ENCODE results near the gene MEIS2. TPM values are rescaled to one million over a fixed set of nuclear protein-coding genes. Genes with fewer than 3 reads are reported as not detected.

Gene MEIS2
- total RNA-seq, 4 donors from 2014 or later: 9.0 to 18.5 (median 16.3) TPM

DNA sequence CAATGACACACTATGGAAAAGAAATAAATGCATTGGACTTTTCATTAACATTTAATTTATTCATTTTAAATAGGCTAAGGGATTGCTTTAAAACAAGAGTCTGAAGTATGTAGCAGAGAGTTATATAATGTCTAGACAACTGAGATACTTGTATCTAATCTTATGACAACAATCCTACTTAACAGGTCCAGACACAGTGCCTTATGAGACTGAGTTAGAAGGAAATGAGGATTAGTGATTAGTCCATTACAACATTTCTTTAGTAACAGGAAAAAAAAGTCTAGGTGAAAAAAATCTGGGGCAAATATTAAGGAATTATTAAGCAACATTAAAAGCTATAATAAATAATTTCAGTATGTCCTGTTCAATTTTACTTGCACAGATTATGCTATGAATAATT is 140.6 kb downstream of the MEIS2 start:
- no peaks in the 10 kb centered on the region for H3K36me3 ChIP-seq
- peaks cover 7% of the 10 kb centered on the region for H3K4me1 ChIP-seq
- H3K4me3 ChIP-seq: no peak overlapping the region
- no peak for DNase-seq (ENCODE audit: low spot score in 2 of 2)
- no peak overlapping the region for H3K27ac ChIP-seq
- H3K9me3 ChIP-seq: no peaks in the 10 kb centered on the region
- no peak for TF ChIP-seq POLR2AphosphoS5 (IDR thresholded peaks at IDR 0.05)
- no peak for TF ChIP-seq EP300 (IDR thresholded peaks at IDR 0.05)
- no peak for TF ChIP-seq POLR2A (IDR thresholded peaks at IDR 0.05)
- TF ChIP-seq, protein P1, sequence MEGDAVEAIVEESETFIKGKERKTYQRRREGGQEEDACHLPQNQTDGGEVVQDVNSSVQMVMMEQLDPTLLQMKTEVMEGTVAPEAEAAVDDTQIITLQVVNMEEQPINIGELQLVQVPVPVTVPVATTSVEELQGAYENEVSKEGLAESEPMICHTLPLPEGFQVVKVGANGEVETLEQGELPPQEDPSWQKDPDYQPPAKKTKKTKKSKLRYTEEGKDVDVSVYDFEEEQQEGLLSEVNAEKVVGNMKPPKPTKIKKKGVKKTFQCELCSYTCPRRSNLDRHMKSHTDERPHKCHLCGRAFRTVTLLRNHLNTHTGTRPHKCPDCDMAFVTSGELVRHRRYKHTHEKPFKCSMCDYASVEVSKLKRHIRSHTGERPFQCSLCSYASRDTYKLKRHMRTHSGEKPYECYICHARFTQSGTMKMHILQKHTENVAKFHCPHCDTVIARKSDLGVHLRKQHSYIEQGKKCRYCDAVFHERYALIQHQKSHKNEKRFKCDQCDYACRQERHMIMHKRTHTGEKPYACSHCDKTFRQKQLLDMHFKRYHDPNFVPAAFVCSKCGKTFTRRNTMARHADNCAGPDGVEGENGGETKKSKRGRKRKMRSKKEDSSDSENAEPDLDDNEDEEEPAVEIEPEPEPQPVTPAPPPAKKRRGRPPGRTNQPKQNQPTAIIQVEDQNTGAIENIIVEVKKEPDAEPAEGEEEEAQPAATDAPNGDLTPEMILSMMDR (IDR thresholded peaks at IDR 0.05): no peak
- no peaks in the 10 kb centered on the region for H3K27me3 ChIP-seq

DNA sequence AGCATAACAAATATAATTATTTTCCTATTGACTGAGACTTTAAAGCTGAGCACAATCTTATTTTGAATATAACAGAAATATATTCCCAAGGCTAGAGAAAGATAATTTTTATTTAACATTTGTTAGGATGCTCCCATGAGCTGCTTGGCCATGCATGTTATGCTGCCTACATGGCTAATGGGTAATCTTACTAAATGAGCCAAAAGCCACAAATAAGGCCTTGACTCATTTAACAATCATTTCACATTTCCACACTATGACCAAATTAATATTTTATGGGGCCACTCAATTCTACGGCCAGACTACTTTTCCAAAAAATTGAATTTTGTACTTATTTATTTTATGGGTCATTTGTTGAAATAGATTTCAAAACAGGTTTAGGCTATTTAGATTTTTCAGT is 141.7 kb downstream of the MEIS2 start:
- WGBS: 74% methylated on average over 1 of the region's 1 CpG
- DNase-seq (ENCODE audit: low spot score in 2 of 2): no peak
- Histone ChIP-seq H3K27me3 (no peaks in the 10 kb centered on the region), H3K36me3 (no peaks in the 10 kb centered on the region), H3K27ac (no peak overlapping the region), H3K4me1 (peaks cover 7% of the 10 kb centered on the region), H3K9me3 (no peaks in the 10 kb centered on the region), H3K4me3 (no peak overlapping the region)
- no peak for TF ChIP-seq POLR2A (IDR thresholded peaks at IDR 0.05)
- no peak for TF ChIP-seq POLR2AphosphoS5 (IDR thresholded peaks at IDR 0.05)
- TF ChIP-seq EP300 (IDR thresholded peaks at IDR 0.05): no peak
- TF ChIP-seq, protein P1 (IDR thresholded peaks at IDR 0.05): no peak

DNA sequence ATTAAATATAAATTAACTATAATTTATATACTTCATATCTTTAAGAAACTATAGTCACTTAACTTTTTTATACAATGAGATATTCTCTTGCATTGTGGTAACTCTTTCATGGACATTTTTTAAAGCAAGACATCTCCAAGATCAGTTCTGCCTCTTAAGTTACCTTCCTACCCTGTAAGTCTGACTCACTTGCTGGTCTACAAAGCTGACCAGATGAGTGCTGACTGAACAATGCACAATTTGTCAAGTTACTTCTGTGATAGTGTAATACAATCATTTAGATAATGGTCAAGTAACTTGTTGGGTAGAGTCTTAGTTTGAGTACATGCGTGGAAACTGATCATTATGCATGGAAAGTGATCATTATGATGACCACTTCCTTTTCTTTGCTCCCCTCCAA is 145.9 kb downstream of the MEIS2 start:
- DNase-seq (ENCODE audit: low spot score in 2 of 2): no peak
- no peaks in the 10 kb centered on the region for H3K4me1 ChIP-seq
- no peak overlapping the region for H3K4me3 ChIP-seq
- TF ChIP-seq EP300 (IDR thresholded peaks at IDR 0.05) (no peak), POLR2A (IDR thresholded peaks at IDR 0.05) (no peak), POLR2AphosphoS5 (IDR thresholded peaks at IDR 0.05) (no peak)
- TF ChIP-seq, protein P1 (IDR thresholded peaks at IDR 0.05): no peak
- no peaks in the 10 kb centered on the region for H3K9me3 ChIP-seq
- no peaks in the 10 kb centered on the region for H3K27me3 ChIP-seq
- no peaks in the 10 kb centered on the region for H3K36me3 ChIP-seq
- WGBS: 92% methylated on average over 1 of the region's 1 CpG
- no peak overlapping the region for H3K27ac ChIP-seq

DNA sequence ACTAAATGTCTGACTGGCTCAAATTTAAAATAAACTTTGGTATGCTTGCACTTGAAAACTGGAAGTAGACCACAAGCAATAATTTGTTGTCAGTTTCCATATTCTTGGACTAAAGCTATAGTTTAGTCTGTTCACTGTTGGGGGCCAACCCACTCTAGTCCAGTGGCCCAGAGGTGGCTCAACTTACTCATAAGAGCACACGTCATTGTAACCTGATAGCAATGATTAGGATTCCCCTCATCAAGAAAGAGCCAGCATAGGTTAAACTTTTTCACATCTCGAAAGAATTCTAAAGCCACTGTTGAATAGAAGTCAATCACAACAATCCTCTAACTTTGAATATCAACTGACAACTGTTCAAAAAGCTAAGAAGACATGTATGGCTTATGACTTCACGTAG is 147.0 kb downstream of the MEIS2 start:
- 77% methylated on average over 3 of the region's 3 CpGs for WGBS
- Histone ChIP-seq H3K4me3 (no peak overlapping the region), H3K9me3 (no peaks in the 10 kb centered on the region), H3K36me3 (no peaks in the 10 kb centered on the region), H3K4me1 (no peaks in the 10 kb centered on the region), H3K27me3 (no peaks in the 10 kb centered on the region), H3K27ac (no peak overlapping the region)
- TF ChIP-seq, protein P1 (IDR thresholded peaks at IDR 0.05): no peak
- no peak for TF ChIP-seq POLR2A (IDR thresholded peaks at IDR 0.05)
- no peak for TF ChIP-seq EP300 (IDR thresholded peaks at IDR 0.05)
- no peak for TF ChIP-seq POLR2AphosphoS5 (IDR thresholded peaks at IDR 0.05)
- no peak for DNase-seq (ENCODE audit: low spot score in 2 of 2)

DNA sequence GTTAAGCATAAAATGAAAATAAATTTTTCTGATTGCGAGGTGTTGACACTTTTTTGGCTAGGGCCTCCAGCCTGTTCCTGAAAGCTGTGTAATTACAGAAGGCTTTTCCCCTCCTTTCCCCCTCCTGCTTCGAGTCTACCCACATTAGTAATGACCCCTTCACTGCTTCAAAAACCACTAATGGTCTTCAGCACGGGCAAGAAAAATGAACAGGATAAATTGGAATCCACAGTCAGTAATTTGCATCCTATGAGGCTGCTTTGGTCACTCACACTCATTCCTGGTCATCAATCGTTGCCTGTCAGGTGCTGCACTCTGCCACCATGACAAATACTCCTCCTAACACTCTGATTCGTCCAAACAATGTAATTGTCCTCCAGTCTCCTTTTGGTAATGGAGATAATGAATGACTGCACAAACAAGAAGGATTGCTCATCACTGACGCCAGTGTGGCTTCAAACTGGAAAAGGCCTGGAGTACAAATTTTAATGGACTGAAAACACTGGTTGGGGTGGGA is 148.6 kb downstream of the MEIS2 start:
- H3K27ac ChIP-seq: no peak overlapping the region
- no peaks in the 10 kb centered on the region for H3K27me3 ChIP-seq
- 44% methylated on average over 6 of the region's 6 CpGs for WGBS
- H3K4me1 ChIP-seq: no peaks in the 10 kb centered on the region
- TF ChIP-seq EP300 (IDR thresholded peaks at IDR 0.05) (no peak), POLR2A (IDR thresholded peaks at IDR 0.05) (no peak), POLR2AphosphoS5 (IDR thresholded peaks at IDR 0.05) (no peak)
- TF ChIP-seq, protein P1 (IDR thresholded peaks at IDR 0.05): no peak
- DNase-seq (ENCODE audit: low spot score in 2 of 2): no peak
- no peaks in the 10 kb centered on the region for H3K9me3 ChIP-seq
- H3K4me3 ChIP-seq: no peak overlapping the region
- no peaks in the 10 kb centered on the region for H3K36me3 ChIP-seq

All from suprapubic skin (tissue), 4 donors.